Breast epithelium (tissue), 3 donors: Measurements from ENCODE around the gene NDST1.

Experiments used
- POLR2A ChIP-seq: fragments of 450-650 bp; IDR thresholded peaks from one replicate; pipeline ENCODE4 v1.6.1; 2016; ENCODE audit warnings: antibody characterized with exemption, mild to moderate bottlenecking, moderate library complexity
- POLR2AphosphoS5 ChIP-seq, 3 donors: sonication (generic); formaldehyde crosslinking; IDR thresholded peaks; one replicate each; pipeline ENCODE4 v1.6.1; 2017; ENCODE audit warnings: antibody characterized with exemption in 3 of 3

DNA sequence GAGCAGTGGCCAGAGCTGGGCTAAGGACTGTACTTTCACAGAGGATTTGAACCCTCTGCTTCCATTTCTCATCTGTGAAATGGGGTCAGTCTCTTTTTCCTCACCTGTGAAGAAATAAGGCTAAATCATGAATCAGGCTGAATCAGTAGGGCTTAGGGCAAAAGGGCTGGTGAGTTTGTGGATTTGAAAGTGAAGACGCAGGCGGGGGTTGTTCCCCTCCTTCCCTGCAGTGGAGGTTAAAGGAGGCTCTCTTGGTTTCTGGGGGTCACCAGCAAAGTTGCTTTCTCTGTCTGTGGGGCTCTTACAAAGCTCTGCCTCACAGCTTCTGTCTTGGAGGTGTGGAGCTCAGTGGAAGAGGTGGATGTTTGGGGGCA lies 17.6 kb upstream of the NDST1 start:
- TF ChIP-seq POLR2A (no peak), POLR2AphosphoS5 (IDR thresholded peaks at IDR 0.05) (no peak)
